HG02943 (cell line): ENCODE measurements around the gene FNBP1.
"Not testable (repeated sequence)": the region's sequence is repeated elsewhere in the genome, so short reads cannot be mapped to it uniquely, and the experiment has no call there.

Experiments used
- ATAC-seq: cut with Tn5 transposase; IDR thresholded peaks from one replicate; pipeline ENCODE4 v1.9.1; 2021; ENCODE audit warnings: mild to moderate bottlenecking, low read depth, moderate library complexity; ENCODE audit not compliant: unreplicated experiment

FNBP1 gene

GRCh38 chr9:130023144-130023787 is 19.7 kb downstream of the FNBP1 start:
- ATAC-seq: no peak

- ATAC-seq: no peak
Observed at GRCh38 chr9:130022566-130023143, 20.3 kb downstream of the FNBP1 start.

- not testable (repeated sequence) for ATAC-seq
Observed at GRCh38 chr9:130021842-130022241, 21.1 kb downstream of the FNBP1 start.

GRCh38 chr9:130021123-130021522 is 21.9 kb downstream of the FNBP1 start:
- ATAC-seq: no peak

- no peak for ATAC-seq
Observed at GRCh38 chr9:130020618-130021017, 22.4 kb downstream of the FNBP1 start.

- ATAC-seq: no peak
Observed at GRCh38 chr9:130018265-130018664, 24.7 kb downstream of the FNBP1 start.

- ATAC-seq: not testable (repeated sequence)
Observed at GRCh38 chr9:130017510-130017909, 25.5 kb downstream of the FNBP1 start.

GRCh38 chr9:130017076-130017475 is 25.9 kb downstream of the FNBP1 start:
- ATAC-seq: no peak

GRCh38 chr9:130015353-130016019 is 27.5 kb downstream of the FNBP1 start:
- no peak for ATAC-seq

GRCh38 chr9:130013326-130013725 is 29.7 kb downstream of the FNBP1 start:
- ATAC-seq: no peak

GRCh38 chr9:130010151-130010988 is 32.6 kb downstream of the FNBP1 start:
- no peak for ATAC-seq

- ATAC-seq: not testable (repeated sequence)
Observed at GRCh38 chr9:130009546-130009945, 33.4 kb downstream of the FNBP1 start.

GRCh38 chr9:130008538-130008937 is 34.5 kb downstream of the FNBP1 start:
- ATAC-seq: no peak

- not testable (repeated sequence) for ATAC-seq
Observed at GRCh38 chr9:130006952-130007351, 36.0 kb downstream of the FNBP1 start.

- ATAC-seq: no peak
Observed at GRCh38 chr9:130003943-130004552, 38.9 kb downstream of the FNBP1 start.

- no peak for ATAC-seq
Observed at GRCh38 chr9:130002320-130002719, 40.7 kb downstream of the FNBP1 start.

- no peak for ATAC-seq
Observed at GRCh38 chr9:130001190-130001589, 41.8 kb downstream of the FNBP1 start.

GRCh38 chr9:129999141-129999510 is 43.9 kb downstream of the FNBP1 start:
- no peak for ATAC-seq

GRCh38 chr9:129998491-129999140 is 44.4 kb downstream of the FNBP1 start:
- ATAC-seq: no peak

- ATAC-seq: not testable (repeated sequence)
Observed at GRCh38 chr9:129997706-129998105, 45.3 kb downstream of the FNBP1 start.
